NCI-H510A treated with DMSO at 0.1 percent for 48 hours (cell line): ENCODE data around the gene RPLP1.

Experiments
- DNase-seq: peaks from one replicate; lab custom pipeline; 2025; lab: John Stamatoyannopoulos, UW

RPLP1 gene

GRCh38 chr15:69452692-69453521, at the start of gene RPLP1:
Gene RPLP1 (plus strand): TSS chr15:69452818. CDS start chr15:69452949, 131 bp downstream.
- peak; percentile 70 for DNase-seq

- DNase-seq, result no peak
These were observed 49.0 kb upstream of the RPLP1 start for GRCh38 chr15:69403594-69403993.

- no peak for DNase-seq
These were observed 47.5 kb upstream of the RPLP1 start for GRCh38 chr15:69405110-69405509.

- no peak for DNase-seq
These were observed 44.8 kb upstream of the RPLP1 start for GRCh38 chr15:69407719-69408400.

GRCh38 chr15:69408841-69409240, 43.8 kb upstream of the RPLP1 start:
- DNase-seq, result no peak

GRCh38 chr15:69410248-69410874, 42.3 kb upstream of the RPLP1 start:
- peak; percentile 24 for DNase-seq

GRCh38 chr15:69412274-69412673, 40.3 kb upstream of the RPLP1 start:
- no peak for DNase-seq

GRCh38 chr15:69412701-69413100, 39.9 kb upstream of the RPLP1 start:
- no peak for DNase-seq

- DNase-seq, result peak; percentile 66
These were observed 38.6 kb upstream of the RPLP1 start, which contains the start of gene KIF23 for GRCh38 chr15:69413822-69414700. Gene KIF23 (plus strand): TSS chr15:69414349. CDS start chr15:69414466, 117 bp downstream.

GRCh38 chr15:69414701-69415167, 37.9 kb upstream of the RPLP1 start:
- no peak for DNase-seq

GRCh38 chr15:69415381-69415780, 37.2 kb upstream of the RPLP1 start:
- DNase-seq, result no peak

- DNase-seq, result no peak
These were observed 35.0 kb upstream of the RPLP1 start for GRCh38 chr15:69417581-69417980.

- no peak for DNase-seq
These were observed 31.1 kb upstream of the RPLP1 start for GRCh38 chr15:69421498-69421897.

- no peak for DNase-seq
These were observed 30.2 kb upstream of the RPLP1 start for GRCh38 chr15:69422336-69422895.

GRCh38 chr15:69424001-69424400, 28.6 kb upstream of the RPLP1 start:
- DNase-seq, result no peak

GRCh38 chr15:69424748-69425413, 27.7 kb upstream of the RPLP1 start:
- no peak for DNase-seq

GRCh38 chr15:69433831-69434230, 18.8 kb upstream of the RPLP1 start:
- DNase-seq, result no peak

- DNase-seq, result no peak
These were observed 18.4 kb upstream of the RPLP1 start for GRCh38 chr15:69434238-69434637.

- no peak for DNase-seq
These were observed 17.9 kb upstream of the RPLP1 start for GRCh38 chr15:69434679-69435078.

- DNase-seq, result no peak
These were observed 16.6 kb upstream of the RPLP1 start for GRCh38 chr15:69435985-69436384.

GRCh38 chr15:69436951-69437350, 15.7 kb upstream of the RPLP1 start:
- DNase-seq, result no peak
